Glutamatergic neuron (in vitro differentiated cells): ENCODE data around the gene ZNF488. TPM values are rescaled to one million over a fixed set of nuclear protein-coding genes. Genes with fewer than 3 reads are reported as not detected.

Source experiments
- DNase-seq: peaks from one replicate; pipeline ENCODE4 v3.0.0; 2022
- H3K27ac Mint-ChIP-seq: one replicate; pipeline ENCODE4 v1.8.0; 2020; ENCODE audit warnings: mild to moderate bottlenecking, mixed read lengths, inconsistent platforms; ENCODE audit not compliant: unreplicated experiment
- H3K27me3 Mint-ChIP-seq: one replicate; pipeline ENCODE4 v1.8.0; 2020; ENCODE audit warnings: mild to moderate bottlenecking, moderate library complexity, mixed read lengths, inconsistent platforms; ENCODE audit not compliant: unreplicated experiment
- H3K36me3 Mint-ChIP-seq: one replicate; pipeline ENCODE4 v1.8.0; 2020; ENCODE audit warnings: mild to moderate bottlenecking, mixed read lengths, inconsistent platforms; ENCODE audit not compliant: unreplicated experiment
- H3K4me1 Mint-ChIP-seq: one replicate; pipeline ENCODE4 v1.8.0; 2020; ENCODE audit warnings: mild to moderate bottlenecking, low read depth, mixed read lengths, inconsistent platforms; ENCODE audit not compliant: unreplicated experiment
- H3K4me3 Mint-ChIP-seq: one replicate; pipeline ENCODE4 v1.8.0; 2020; ENCODE audit warnings: mild to moderate bottlenecking, mixed read lengths, inconsistent platforms; ENCODE audit not compliant: unreplicated experiment
- H3K9me3 Mint-ChIP-seq: one replicate; pipeline ENCODE4 v1.8.0; 2020; ENCODE audit warnings: mild to moderate bottlenecking, moderate library complexity, mixed read lengths, inconsistent platforms; ENCODE audit not compliant: unreplicated experiment
- total RNA-seq: library from RNA; stranded (reverse); fragmentation: NEBNext Ultra II Directional; extraction: Animal tissue kit (Norgen Biotek cat#: 25700); gene quantifications from one replicate; pipeline ENCODE4 v1.2.1, GENCODE V29; 2021; ENCODE audit not compliant: unreplicated experiment
- TF ChIP-seq, protein P1 (sequence below): fragments of 200-600 bp; sonication (generic); IDR thresholded peaks from one replicate; pipeline ENCODE4 v1.5.0; 2021; ENCODE audit not compliant: partially characterized antibody, unreplicated experiment

Gene ZNF488
- total RNA-seq, 1 donor from 2014 or later: 3.3 TPM

DNA sequence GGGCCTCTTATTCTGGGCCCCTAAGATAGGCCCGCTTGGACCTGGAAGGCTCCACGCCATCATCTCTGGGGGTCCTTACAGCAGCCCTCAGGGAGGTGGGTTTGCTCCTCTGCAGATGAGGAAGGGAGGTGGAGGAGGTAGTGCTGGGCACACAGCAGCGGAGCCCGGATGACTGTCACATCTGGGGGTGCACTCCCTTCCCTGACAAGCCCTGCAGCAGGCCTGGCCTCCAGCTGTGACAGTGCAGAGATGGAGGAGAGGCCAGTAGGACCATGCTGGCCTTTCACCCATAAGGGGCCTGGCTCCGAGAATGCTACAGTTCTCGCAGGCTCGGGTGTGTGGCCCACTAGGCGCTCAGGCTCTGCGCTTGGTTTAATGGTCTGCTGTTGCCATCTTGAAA is 52.6 kb downstream of the ZNF488 start:
- peaks cover 13% of the 10 kb centered on the region for H3K27me3 Mint-ChIP-seq
- H3K9me3 Mint-ChIP-seq: peaks cover 4% of the 10 kb centered on the region
- H3K4me1 Mint-ChIP-seq: no peaks in the 10 kb centered on the region
- H3K27ac Mint-ChIP-seq: no peak overlapping the region
- TF ChIP-seq, protein P1, sequence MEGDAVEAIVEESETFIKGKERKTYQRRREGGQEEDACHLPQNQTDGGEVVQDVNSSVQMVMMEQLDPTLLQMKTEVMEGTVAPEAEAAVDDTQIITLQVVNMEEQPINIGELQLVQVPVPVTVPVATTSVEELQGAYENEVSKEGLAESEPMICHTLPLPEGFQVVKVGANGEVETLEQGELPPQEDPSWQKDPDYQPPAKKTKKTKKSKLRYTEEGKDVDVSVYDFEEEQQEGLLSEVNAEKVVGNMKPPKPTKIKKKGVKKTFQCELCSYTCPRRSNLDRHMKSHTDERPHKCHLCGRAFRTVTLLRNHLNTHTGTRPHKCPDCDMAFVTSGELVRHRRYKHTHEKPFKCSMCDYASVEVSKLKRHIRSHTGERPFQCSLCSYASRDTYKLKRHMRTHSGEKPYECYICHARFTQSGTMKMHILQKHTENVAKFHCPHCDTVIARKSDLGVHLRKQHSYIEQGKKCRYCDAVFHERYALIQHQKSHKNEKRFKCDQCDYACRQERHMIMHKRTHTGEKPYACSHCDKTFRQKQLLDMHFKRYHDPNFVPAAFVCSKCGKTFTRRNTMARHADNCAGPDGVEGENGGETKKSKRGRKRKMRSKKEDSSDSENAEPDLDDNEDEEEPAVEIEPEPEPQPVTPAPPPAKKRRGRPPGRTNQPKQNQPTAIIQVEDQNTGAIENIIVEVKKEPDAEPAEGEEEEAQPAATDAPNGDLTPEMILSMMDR: no peak
- no peaks in the 10 kb centered on the region for H3K36me3 Mint-ChIP-seq
- DNase-seq: no peak
- H3K4me3 Mint-ChIP-seq: no peak overlapping the region

DNA sequence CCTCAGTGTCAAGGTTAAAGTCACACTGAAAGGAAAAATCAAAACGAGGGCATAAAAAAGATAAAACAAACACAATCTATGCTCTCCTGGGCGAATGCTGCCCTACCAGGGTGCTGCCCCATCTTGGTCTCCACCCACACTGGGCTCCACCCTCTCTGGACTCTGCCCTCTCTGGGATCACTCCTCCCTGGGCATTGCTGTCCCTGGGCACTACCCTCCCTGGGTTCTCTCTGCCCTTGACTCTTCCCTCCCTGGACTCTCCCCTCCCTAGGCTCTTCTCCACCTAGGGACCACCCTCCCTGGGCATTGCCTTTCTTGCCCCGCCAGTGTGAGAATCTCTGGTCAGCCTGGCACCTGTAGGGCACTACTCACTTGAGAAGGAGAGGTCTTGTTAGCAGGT is 53.3 kb downstream of the ZNF488 start:
- Mint-ChIP-seq H3K4me1 (peaks cover 2% of the 10 kb centered on the region), H3K36me3 (no peaks in the 10 kb centered on the region)
- no peak for DNase-seq

DNA sequence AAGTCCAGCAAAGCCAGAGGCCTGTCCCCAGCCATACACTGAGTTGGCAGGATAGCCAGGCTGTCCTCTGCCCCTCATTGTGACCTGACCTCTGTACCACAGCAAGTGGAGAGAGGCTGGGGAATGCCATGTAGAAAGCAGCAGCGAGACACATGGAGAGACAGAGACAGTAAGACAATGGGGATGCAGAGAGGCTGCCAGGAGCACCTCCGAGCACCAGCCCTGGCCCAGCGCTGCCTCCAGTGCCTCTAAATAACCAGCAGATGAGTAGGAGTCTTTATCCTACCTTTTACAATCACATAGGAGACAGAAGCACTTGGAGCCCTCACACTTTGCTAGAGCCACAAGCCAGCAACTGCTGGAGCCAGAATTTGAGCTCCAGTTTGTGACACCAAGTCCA is 53.7 kb downstream of the ZNF488 start:
- TF ChIP-seq, protein P1: no peak
- Mint-ChIP-seq H3K36me3 (no peaks in the 10 kb centered on the region), H3K27me3 (peaks cover 11% of the 10 kb centered on the region), H3K4me1 (peaks cover 3% of the 10 kb centered on the region), H3K4me3 (no peak overlapping the region), H3K27ac (no peak overlapping the region), H3K9me3 (peaks cover 8% of the 10 kb centered on the region)
- DNase-seq: no peak

More for the DNA sequence above, 53.3 kb downstream of the ZNF488 start:
- TF ChIP-seq, protein P1: no peak
- Mint-ChIP-seq H3K27ac (no peak overlapping the region), H3K27me3 (peaks cover 11% of the 10 kb centered on the region), H3K9me3 (peaks cover 5% of the 10 kb centered on the region), H3K4me3 (no peak overlapping the region)

DNA sequence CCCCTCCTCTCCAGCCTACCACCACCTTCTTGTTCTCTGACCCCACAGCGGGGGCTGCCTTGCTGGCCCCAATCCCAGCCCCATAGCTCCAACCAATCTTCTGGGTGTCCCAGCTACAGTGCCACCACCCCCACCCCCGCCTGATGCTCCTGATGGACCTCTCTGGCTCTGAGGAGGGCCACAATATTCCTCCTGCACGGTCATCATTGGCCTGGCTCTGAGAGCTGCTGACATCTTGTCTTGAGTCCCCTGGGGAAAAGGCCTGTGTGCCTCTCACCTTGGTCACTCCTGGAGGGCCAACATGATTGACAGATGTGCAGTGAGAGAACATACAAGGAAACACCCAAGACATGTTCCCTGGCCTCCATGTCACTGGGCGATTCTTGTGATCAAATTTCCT is 54.2 kb downstream of the ZNF488 start:
- Mint-ChIP-seq H3K4me3 (no peak overlapping the region), H3K36me3 (no peaks in the 10 kb centered on the region), H3K9me3 (peaks cover 8% of the 10 kb centered on the region), H3K27ac (no peak overlapping the region), H3K4me1 (peaks cover 3% of the 10 kb centered on the region), H3K27me3 (peaks cover 13% of the 10 kb centered on the region)
- TF ChIP-seq, protein P1: no peak
- no peak for DNase-seq

DNA sequence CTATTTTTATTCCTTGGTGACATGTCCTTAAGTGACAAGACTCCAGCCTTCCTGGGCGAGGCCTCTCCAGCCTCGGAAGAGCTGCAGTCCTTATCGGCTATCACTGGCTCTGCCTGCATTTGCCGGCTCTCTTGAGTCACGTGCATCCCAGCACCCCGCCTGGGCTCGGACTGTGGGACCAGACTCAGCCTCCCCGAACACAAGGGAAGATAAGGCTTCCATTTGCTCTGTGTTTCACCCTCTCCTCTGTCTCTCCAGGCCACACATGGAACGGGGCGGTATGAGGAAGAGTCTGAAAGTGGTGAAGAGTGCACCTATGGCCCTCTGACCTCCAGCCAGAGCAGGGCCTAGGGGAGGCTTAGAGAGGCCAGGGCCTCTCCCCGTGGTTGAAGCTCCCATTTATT is 57.2 kb downstream of the ZNF488 start:
- peaks cover 3% of the 10 kb centered on the region for H3K4me1 Mint-ChIP-seq
- DNase-seq: no peak
- H3K27ac Mint-ChIP-seq: no peak overlapping the region
- TF ChIP-seq, protein P1: no peak
- peaks cover 17% of the 10 kb centered on the region for H3K27me3 Mint-ChIP-seq
- peaks cover 6% of the 10 kb centered on the region for H3K9me3 Mint-ChIP-seq
- H3K36me3 Mint-ChIP-seq: no peaks in the 10 kb centered on the region
- no peak overlapping the region for H3K4me3 Mint-ChIP-seq
